Measurements from ENCODE around the gene GUCD1. TPM values are rescaled to one million over a fixed set of nuclear protein-coding genes. Genes with fewer than 3 reads are reported as not detected.
A peak's percentile ranks its signal among the peaks of the same experiment; 100 is the strongest.
"Not testable (repeated sequence)": the region's sequence is repeated elsewhere in the genome, so short reads cannot be mapped to it uniquely, and the experiment has no call there.

GUCD1 gene
- polyA plus RNA-seq, 3 donors: 67.1 to 85.9 (median 72.5) TPM

DNA sequence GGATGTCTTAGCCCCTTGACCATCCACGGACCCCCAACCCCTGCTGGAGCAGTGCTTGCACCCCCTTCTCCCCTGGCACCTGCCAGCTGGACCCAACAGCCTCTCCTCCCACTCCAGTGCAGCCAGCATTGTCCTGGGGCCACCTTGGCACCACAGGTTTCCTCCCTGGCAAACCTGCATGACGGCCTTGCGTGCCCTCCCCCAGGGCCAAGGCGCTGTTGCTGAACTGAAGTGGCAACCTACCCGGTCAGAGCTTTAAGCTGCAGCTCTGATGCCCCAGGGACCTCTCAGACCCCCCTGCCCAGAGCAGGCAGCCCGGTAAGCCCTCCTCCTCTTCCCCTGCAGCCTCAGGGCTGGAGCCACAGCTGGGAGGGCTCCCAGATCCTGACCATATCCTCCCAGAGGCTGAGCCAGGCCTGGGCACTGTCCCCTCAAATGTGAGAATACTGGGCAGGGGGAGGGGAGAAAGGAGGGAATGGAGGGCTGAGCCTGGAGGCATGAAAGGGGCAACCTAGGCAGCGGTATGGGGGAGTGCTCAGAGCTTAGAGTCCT lies 39.7 kb upstream of the GUCD1 start:
- Mint-ChIP-seq H3K27me3 (ENCODE audit: low read depth in 3 of 3) (peaks cover 1 to 9% (median 2%) of the 10 kb centered on the region in 3 donors), H3K4me3 (no peak overlapping the region), H3K9me3 (no peaks in the 10 kb centered on the region), H3K4me1 (peaks cover 9% of the 10 kb centered on the region), H3K36me3 (no peaks in the 10 kb centered on the region), H3K27ac (no peak overlapping the region)
- H3K27me3 ChIP-seq (ENCODE audit: control insufficient read depth in 2 of 2, insufficient read depth in 2 of 2, low read length in 2 of 2): no peaks in the 10 kb centered on the region
- no peak overlapping the region for H2AFZ ChIP-seq (ENCODE audit: insufficient read depth, low read depth, low read length, poor library complexity, severe bottlenecking)
- H4K20me1 ChIP-seq (ENCODE audit: insufficient read depth, low read length): no peaks in the 10 kb centered on the region
- no peak overlapping the region for H3K9ac ChIP-seq (ENCODE audit: insufficient read depth, low read length, poor library complexity, severe bottlenecking)
- no peaks in the 10 kb centered on the region for H3K79me2 ChIP-seq (ENCODE audit: insufficient read depth, low read length)
- DNase-seq: no peak
- TF ChIP-seq, protein P1, sequence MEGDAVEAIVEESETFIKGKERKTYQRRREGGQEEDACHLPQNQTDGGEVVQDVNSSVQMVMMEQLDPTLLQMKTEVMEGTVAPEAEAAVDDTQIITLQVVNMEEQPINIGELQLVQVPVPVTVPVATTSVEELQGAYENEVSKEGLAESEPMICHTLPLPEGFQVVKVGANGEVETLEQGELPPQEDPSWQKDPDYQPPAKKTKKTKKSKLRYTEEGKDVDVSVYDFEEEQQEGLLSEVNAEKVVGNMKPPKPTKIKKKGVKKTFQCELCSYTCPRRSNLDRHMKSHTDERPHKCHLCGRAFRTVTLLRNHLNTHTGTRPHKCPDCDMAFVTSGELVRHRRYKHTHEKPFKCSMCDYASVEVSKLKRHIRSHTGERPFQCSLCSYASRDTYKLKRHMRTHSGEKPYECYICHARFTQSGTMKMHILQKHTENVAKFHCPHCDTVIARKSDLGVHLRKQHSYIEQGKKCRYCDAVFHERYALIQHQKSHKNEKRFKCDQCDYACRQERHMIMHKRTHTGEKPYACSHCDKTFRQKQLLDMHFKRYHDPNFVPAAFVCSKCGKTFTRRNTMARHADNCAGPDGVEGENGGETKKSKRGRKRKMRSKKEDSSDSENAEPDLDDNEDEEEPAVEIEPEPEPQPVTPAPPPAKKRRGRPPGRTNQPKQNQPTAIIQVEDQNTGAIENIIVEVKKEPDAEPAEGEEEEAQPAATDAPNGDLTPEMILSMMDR (IDR thresholded peaks at IDR 0.05): no peak
- 94% methylated on average over 6 of the region's 7 CpGs for WGBS (ENCODE audit: insufficient coverage)
- intact Hi-C loops (cut with micrococcal nuclease): no loop called here
- H3K4me2 ChIP-seq (replicated peaks; ENCODE audit: extremely low read depth, low read length, poor library complexity, severe bottlenecking): no peak overlapping the region
- no peak overlapping the region for H3K27ac ChIP-seq (ENCODE audit: low read depth in 1 of 2, low read length in 2 of 2)
- H3K4me3 ChIP-seq (replicated peaks in 1 of 3; ENCODE audit: low read depth in 2 of 3, low read length in 3 of 3): no peak overlapping the region
- peaks cover 8 to 15% of the 10 kb centered on the region in 2 donors for H3K4me1 ChIP-seq (ENCODE audit: control insufficient read depth in 1 of 2, insufficient read depth in 2 of 2, low read length in 2 of 2)
- H3K9me3 ChIP-seq (replicated peaks in 1 of 2; ENCODE audit: control insufficient read depth in 1 of 2, insufficient read depth in 1 of 2, low read length in 2 of 2): no peaks in the 10 kb centered on the region
- no peaks in the 10 kb centered on the region for H3K36me3 ChIP-seq (replicated peaks in 1 of 2; ENCODE audit: control insufficient read depth in 1 of 2, insufficient read depth in 2 of 2, low read length in 2 of 2)

DNA sequence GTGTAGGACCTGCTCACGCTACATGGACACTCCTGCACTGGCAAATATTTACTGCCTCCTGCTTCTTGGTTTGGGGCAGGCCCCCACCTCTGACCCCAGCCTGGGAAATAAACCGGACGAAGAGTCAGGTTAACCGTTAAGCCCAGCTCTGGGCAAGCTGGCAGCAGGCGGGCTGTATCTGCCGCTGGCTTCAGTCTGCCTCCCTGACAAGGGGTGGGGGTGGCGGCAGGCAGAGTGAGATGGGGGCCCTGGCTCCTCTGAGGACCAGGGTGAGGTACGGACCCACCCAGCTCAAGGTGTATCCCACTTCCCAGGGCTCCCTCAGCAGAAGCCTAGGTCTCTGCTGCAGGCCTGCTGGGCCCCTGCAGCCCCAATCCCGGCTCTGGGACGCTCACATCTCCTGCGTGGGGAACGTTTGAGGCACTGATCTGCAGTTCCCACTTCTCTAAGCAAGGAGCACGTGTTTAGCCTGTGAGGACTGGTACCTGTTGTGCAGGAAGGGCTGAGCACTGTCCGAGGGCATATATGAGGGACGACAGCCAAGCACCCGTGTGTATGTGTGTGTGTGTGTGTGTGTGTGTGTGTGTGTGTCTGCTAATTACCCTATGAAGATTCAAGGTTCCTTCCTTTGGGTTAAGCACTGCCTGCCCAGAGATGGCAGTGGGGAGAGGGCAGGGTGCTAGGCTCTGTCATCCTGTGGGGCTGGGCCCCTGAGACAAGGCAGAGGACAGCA lies 39.1 kb upstream of the GUCD1 start:
- Histone ChIP-seq H3K4me3 (replicated peaks in 1 of 3; ENCODE audit: low read depth in 2 of 3, low read length in 3 of 3) (no peak overlapping the region), H3K4me2 (replicated peaks; ENCODE audit: extremely low read depth, low read length, poor library complexity, severe bottlenecking) (no peak overlapping the region), H4K20me1 (ENCODE audit: insufficient read depth, low read length) (no peaks in the 10 kb centered on the region), H3K9ac (ENCODE audit: insufficient read depth, low read length, poor library complexity, severe bottlenecking) (no peak overlapping the region), H3K9me3 (replicated peaks in 1 of 2; ENCODE audit: control insufficient read depth in 1 of 2, insufficient read depth in 1 of 2, low read length in 2 of 2) (no peaks in the 10 kb centered on the region), H3K27ac (ENCODE audit: low read depth in 1 of 2, low read length in 2 of 2) (no peak overlapping the region), H3K4me1 (ENCODE audit: control insufficient read depth in 1 of 2, insufficient read depth in 2 of 2, low read length in 2 of 2) (peaks cover 8 to 15% of the 10 kb centered on the region in 2 donors), H2AFZ (ENCODE audit: insufficient read depth, low read depth, low read length, poor library complexity, severe bottlenecking) (no peak overlapping the region), H3K36me3 (replicated peaks in 1 of 2; ENCODE audit: control insufficient read depth in 1 of 2, insufficient read depth in 2 of 2, low read length in 2 of 2) (no peaks in the 10 kb centered on the region), H3K79me2 (ENCODE audit: insufficient read depth, low read length) (no peaks in the 10 kb centered on the region), H3K27me3 (ENCODE audit: control insufficient read depth in 2 of 2, insufficient read depth in 2 of 2, low read length in 2 of 2) (no peaks in the 10 kb centered on the region)
- no peak overlapping the region for H3K27ac Mint-ChIP-seq
- no peaks in the 10 kb centered on the region for H3K9me3 Mint-ChIP-seq
- no peaks in the 10 kb centered on the region for H3K36me3 Mint-ChIP-seq
- H3K4me3 Mint-ChIP-seq: peak overlapping the region in 1 of 2 donors; percentile 72
- H3K4me1 Mint-ChIP-seq: peaks cover 9% of the 10 kb centered on the region
- no peak for DNase-seq
- H3K27me3 Mint-ChIP-seq (ENCODE audit: low read depth in 3 of 3): peaks cover under 1 to 9% (median 2%) of the 10 kb centered on the region in 3 donors
- WGBS (ENCODE audit: insufficient coverage): 67% methylated on average over 13 of the region's 16 CpGs
- TF ChIP-seq, protein P1 (IDR thresholded peaks at IDR 0.05): no peak
- intact Hi-C loops (cut with micrococcal nuclease): no loop called here

DNA sequence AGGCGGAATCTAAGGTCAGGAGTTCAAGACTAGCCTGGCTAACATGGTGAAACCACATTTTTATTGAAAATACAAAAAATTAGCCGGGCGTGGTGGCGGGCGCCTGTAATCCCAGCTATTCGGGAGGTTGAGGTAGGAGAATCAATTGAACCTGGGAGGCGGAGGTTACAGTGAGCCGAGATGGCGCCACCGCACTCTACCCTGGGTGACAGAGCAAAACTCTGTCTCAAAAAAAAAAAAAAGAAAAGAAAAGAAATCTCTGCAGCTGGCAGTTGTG lies 38.6 kb upstream of the GUCD1 start:
- WGBS (ENCODE audit: insufficient coverage): 92% methylated on average over 8 of the region's 10 CpGs
- peak overlapping the region in 1 of 7 donors; percentile 78 for H3K27ac Mint-ChIP-seq
- H3K79me2 ChIP-seq (ENCODE audit: insufficient read depth, low read length); H3K36me3 ChIP-seq (replicated peaks in 1 of 2; ENCODE audit: control insufficient read depth in 1 of 2, insufficient read depth in 2 of 2, low read length in 2 of 2); H3K9me3 Mint-ChIP-seq; H3K4me1 Mint-ChIP-seq; H3K27me3 ChIP-seq (ENCODE audit: control insufficient read depth in 2 of 2, insufficient read depth in 2 of 2, low read length in 2 of 2); H3K36me3 Mint-ChIP-seq; intact Hi-C loops (cut with micrococcal nuclease); DNase-seq; H4K20me1 ChIP-seq (ENCODE audit: insufficient read depth, low read length); H3K9me3 ChIP-seq (replicated peaks in 1 of 2; ENCODE audit: control insufficient read depth in 1 of 2, insufficient read depth in 1 of 2, low read length in 2 of 2); H3K27me3 Mint-ChIP-seq (ENCODE audit: low read depth in 3 of 3); H3K27ac ChIP-seq (ENCODE audit: low read depth in 1 of 2, low read length in 2 of 2): not testable (repeated sequence)
- peaks cover 8 to 15% of the 10 kb centered on the region in 2 donors for H3K4me1 ChIP-seq (ENCODE audit: control insufficient read depth in 1 of 2, insufficient read depth in 2 of 2, low read length in 2 of 2)
- peak overlapping the region; percentile 80 for H3K9ac ChIP-seq (ENCODE audit: insufficient read depth, low read length, poor library complexity, severe bottlenecking)
- H3K4me3 Mint-ChIP-seq: peak overlapping the region; percentile 72 to 81
- peak overlapping the region; percentile 84 for H3K4me2 ChIP-seq (replicated peaks; ENCODE audit: extremely low read depth, low read length, poor library complexity, severe bottlenecking)
- peak overlapping the region; percentile 85 for H2AFZ ChIP-seq (ENCODE audit: insufficient read depth, low read depth, low read length, poor library complexity, severe bottlenecking)
- peak overlapping the region in 2 of 3 experiments; percentile 42 to 77 for H3K4me3 ChIP-seq (replicated peaks in 1 of 3; ENCODE audit: low read depth in 2 of 3, low read length in 3 of 3)

All from CD14-positive monocyte (primary cell).